H1 (cell line): ENCODE measurements around the gene LRRC10. TPM values are rescaled to one million over a fixed set of nuclear protein-coding genes. Genes with fewer than 3 reads are reported as not detected.

Source experiments
- CTCF ChIA-PET: fragments of 300-600 bp; sonication (Branson Sonifier 250); formaldehyde crosslinking; loops from one replicate; lab custom pipeline; 2021; ENCODE audit not compliant: partially characterized antibody; lab: Charles Lee
- POLR2A ChIA-PET: fragments of 300-600 bp; sonication (Branson Sonifier 250); formaldehyde crosslinking; loops from one replicate; lab custom pipeline; 2021; ENCODE audit warnings: inconsistent platforms; ENCODE audit not compliant: partially characterized antibody; lab: Charles Lee
- DNase-seq, 2 experiments: peaks; one replicate each; pipeline versions ENCODE4 v3.0.0 to v3.0.0-alpha.2; 2010 to 2022; ENCODE audit warnings: low spot score in 2 of 2, low read depth in 1 of 2, mixed read lengths in 1 of 2
- FAIRE-seq: peaks from 2 replicates; lab custom pipeline; 2011; peaks lifted over from hg19 to GRCh38; lab: Jason Lieb, UNC
- H2AFZ ChIP-seq: 2 replicates; pipeline ENCODE4 v1.8.1; 2012; ENCODE audit warnings: low read length, inconsistent platforms
- H2AK5ac ChIP-seq: 2 replicates; pipeline ENCODE4 v1.6.1; 2013; ENCODE audit warnings: low read depth, low read length
- H2BK120ac ChIP-seq: replicated peaks from 2 replicates; pipeline ENCODE3; 2013; ENCODE audit warnings: low read depth, low read length, inconsistent platforms
- H2BK12ac ChIP-seq: 2 replicates; pipeline ENCODE4 v1.6.1; 2013; ENCODE audit warnings: low read depth, low read length
- H2BK15ac ChIP-seq: 2 replicates; pipeline ENCODE4 v1.6.1; 2013; ENCODE audit warnings: low read length
- H2BK20ac ChIP-seq: 2 replicates; pipeline ENCODE4 v1.6.1; 2013; ENCODE audit warnings: low read length
- H2BK5ac ChIP-seq: 2 replicates; pipeline ENCODE4 v1.6.1; 2013; ENCODE audit warnings: low read depth, low read length
- H3K14ac ChIP-seq: 2 replicates; pipeline ENCODE4 v1.6.1; 2013; ENCODE audit warnings: inconsistent platforms; ENCODE audit not compliant: insufficient read length
- H3K18ac ChIP-seq: 2 replicates; pipeline ENCODE4 v1.6.1; 2013; ENCODE audit warnings: low read length; ENCODE audit errors: extremely low read depth
- H3K23ac ChIP-seq: 2 replicates; pipeline ENCODE4 v1.6.1; 2013; ENCODE audit warnings: inconsistent platforms; ENCODE audit not compliant: insufficient read length
- H3K23me2 ChIP-seq: 2 replicates; pipeline ENCODE4 v1.6.1; 2013; ENCODE audit warnings: low read depth, low read length
- H3K27ac ChIP-seq: 2 replicates; pipeline ENCODE4 v1.6.1; 2011; ENCODE audit warnings: low read depth, low read length, inconsistent platforms
- H3K27me3 ChIP-seq, 4 experiments: replicated peaks in 1 of 4; 1 replicate in 1 of 4; 2 replicates in 3 of 4; pipeline versions ENCODE4 v1.6.1 to v1.8.1; 2011 to 2013; ENCODE audit warnings: low read length in 3 of 4, mild to moderate bottlenecking in 3 of 4, inconsistent platforms in 2 of 4, mixed read lengths in 2 of 4, moderate library complexity in 1 of 4; ENCODE audit not compliant: control insufficient read depth in 3 of 4, insufficient read depth in 3 of 4; ENCODE audit errors: extremely low read depth in 1 of 4
- H3K36me3 ChIP-seq, 4 experiments: 2 replicates each; pipeline versions ENCODE4 v1.6.1 to v1.8.1; 2011 to 2013; ENCODE audit warnings: mild to moderate bottlenecking in 4 of 4, low read length in 3 of 4, moderate library complexity in 2 of 4, control low read depth in 1 of 4, inconsistent platforms in 1 of 4; ENCODE audit not compliant: insufficient read depth in 4 of 4, control insufficient read depth in 2 of 4
- H3K4ac ChIP-seq: replicated peaks from 2 replicates; pipeline ENCODE3; 2013; ENCODE audit warnings: low read length, low read depth, mixed read lengths, inconsistent platforms; ENCODE audit not compliant: insufficient read length
- H3K4me1 ChIP-seq, 4 experiments: replicated peaks in 1 of 4; 1 replicate in 1 of 4; 2 replicates in 3 of 4; pipeline versions ENCODE4 v1.6.1 to v1.8.1; 2011 to 2013; ENCODE audit warnings: low read length in 3 of 4, inconsistent platforms in 2 of 4, mixed read lengths in 1 of 4; ENCODE audit not compliant: insufficient read depth in 4 of 4, control insufficient read depth in 3 of 4
- H3K4me2 ChIP-seq, 2 experiments: 2 replicates each; pipeline versions ENCODE4 v1.6.1 to v1.8.1; 2011 to 2013; ENCODE audit warnings: low read depth in 2 of 2, low read length in 2 of 2, control low read depth in 1 of 2, inconsistent platforms in 1 of 2, mild to moderate bottlenecking in 1 of 2; ENCODE audit not compliant: insufficient read depth in 1 of 2
- H3K4me3 ChIP-seq, 4 experiments: fragments of 200-600, 300-600 bp in 1 of 4; sonication (generic), shearing (Covaris generic), sonication (Bioruptor Twin) in 1 of 4; 2 replicates each; pipeline versions ENCODE4 v1.5.1 to v1.8.1; 2011 to 2016; ENCODE audit warnings: low read length in 4 of 4, low read depth in 3 of 4, control low read depth in 2 of 4, inconsistent platforms in 2 of 4, mild to moderate bottlenecking in 2 of 4, mixed read lengths in 1 of 4, moderate library complexity in 1 of 4; ENCODE audit not compliant: insufficient read depth in 2 of 4; ENCODE audit errors: extremely low read depth in 1 of 4
- H3K56ac ChIP-seq: replicated peaks from 2 replicates; pipeline ENCODE3; 2013; ENCODE audit warnings: low read depth, mild to moderate bottlenecking, mixed read lengths, low read length, inconsistent platforms; ENCODE audit not compliant: insufficient read length
- H3K79me1 ChIP-seq: 2 replicates; pipeline ENCODE4 v1.6.1; 2013; ENCODE audit warnings: low read depth, low read length, control low read depth
- H3K79me2 ChIP-seq, 2 experiments: 2 replicates each; pipeline versions ENCODE4 v1.6.1 to v1.8.1; 2012 to 2013; ENCODE audit warnings: low read length in 2 of 2, mild to moderate bottlenecking in 2 of 2, inconsistent platforms in 1 of 2; ENCODE audit not compliant: insufficient read depth in 2 of 2, control insufficient read depth in 1 of 2
- H3K9ac ChIP-seq, 4 experiments: replicated peaks in 1 of 4; 1 replicate in 1 of 4; 2 replicates in 3 of 4; pipeline versions ENCODE4 v1.6.1 to v1.8.1; 2011 to 2013; ENCODE audit warnings: low read depth in 3 of 4, low read length in 3 of 4, control low read depth in 2 of 4, mild to moderate bottlenecking in 2 of 4, moderate library complexity in 2 of 4, inconsistent platforms in 1 of 4; ENCODE audit errors: extremely low read depth in 1 of 4
- H3K9me3 ChIP-seq, 2 experiments: 2 replicates each; pipeline versions ENCODE4 v1.6.1 to v1.8.1; 2012 to 2013; ENCODE audit warnings: mild to moderate bottlenecking in 2 of 2, moderate library complexity in 2 of 2, control low read depth in 1 of 2, inconsistent platforms in 1 of 2, low read depth in 1 of 2, low read length in 1 of 2, mixed read lengths in 1 of 2; ENCODE audit not compliant: insufficient read depth in 2 of 2
- H4K20me1 ChIP-seq, 2 experiments: replicated peaks in 1 of 2; 2 replicates each; pipeline versions ENCODE3 to v1.8.1; 2011 to 2013; ENCODE audit warnings: inconsistent platforms in 2 of 2, low read length in 2 of 2, mild to moderate bottlenecking in 1 of 2; ENCODE audit not compliant: insufficient read depth in 2 of 2, control insufficient read depth in 1 of 2
- H4K5ac ChIP-seq: 2 replicates; pipeline ENCODE4 v1.6.1; 2013; ENCODE audit warnings: low read length, low read depth, mixed read lengths, inconsistent platforms; ENCODE audit not compliant: insufficient read length
- H4K8ac ChIP-seq: 2 replicates; pipeline ENCODE4 v1.8.0; 2013; ENCODE audit warnings: mild to moderate bottlenecking, moderate library complexity, low read length, inconsistent platforms; ENCODE audit not compliant: insufficient read depth; ENCODE audit errors: extremely low read depth
- H4K91ac ChIP-seq: replicated peaks from 2 replicates; pipeline ENCODE3; 2013; ENCODE audit warnings: low read length, mixed read lengths, inconsistent platforms; ENCODE audit not compliant: insufficient read length
- BRCA1 ChIP-seq: IDR thresholded peaks from 2 replicates; pipeline ENCODE4 v1.6.1; 2012; ENCODE audit warnings: low read depth, low read length, improper control_type of control experiment
- CHD1 ChIP-seq: IDR thresholded peaks from 2 replicates; pipeline ENCODE4 v1.6.1; 2012; ENCODE audit warnings: low read depth, low read length, improper control_type of control experiment
- CHD2 ChIP-seq: IDR thresholded peaks from 2 replicates; pipeline ENCODE4 v1.6.1; 2012; ENCODE audit warnings: low read length, improper control_type of control experiment
- CREB1 ChIP-seq: IDR thresholded peaks from 2 replicates; pipeline ENCODE4 v1.6.1; 2012; ENCODE audit warnings: inconsistent platforms
- CTBP2 ChIP-seq: IDR thresholded peaks from 2 replicates; pipeline ENCODE4 v1.7.0; 2011; ENCODE audit warnings: borderline replicate concordance, mild to moderate bottlenecking, moderate library complexity, mixed read lengths, low read length; ENCODE audit not compliant: insufficient read depth, insufficient read length
- EP300 ChIP-seq, 2 experiments: IDR thresholded peaks; 1 replicate in 1 of 2; 2 replicates in 1 of 2; pipeline ENCODE4 v1.6.1; 2011 to 2012; ENCODE audit warnings: low read depth in 2 of 2, low read length in 2 of 2, mild to moderate bottlenecking in 2 of 2, borderline replicate concordance in 1 of 2, inconsistent platforms in 1 of 2, moderate library complexity in 1 of 2
- FOSL1 ChIP-seq: IDR thresholded peaks from 2 replicates; pipeline ENCODE4 v1.6.1; 2011; ENCODE audit warnings: mild to moderate bottlenecking, low read depth, low read length, moderate library complexity; ENCODE audit not compliant: insufficient read depth
- GTF2F1 ChIP-seq: IDR thresholded peaks from 2 replicates; pipeline ENCODE4 v1.6.1; 2012; ENCODE audit warnings: low read depth, low read length, improper control_type of control experiment, borderline replicate concordance
- HDAC2 ChIP-seq, 2 experiments: fragments of 300-600 bp in 1 of 2; sonication (generic) in 1 of 2; IDR thresholded peaks; 2 replicates each; pipeline ENCODE4 v1.6.1; 2011 to 2012; ENCODE audit warnings: low read depth in 2 of 2, low read length in 2 of 2, mild to moderate bottlenecking in 2 of 2, moderate library complexity in 2 of 2, borderline replicate concordance in 1 of 2, inconsistent platforms in 1 of 2
- PHF8 ChIP-seq: fragments of 200-600 bp; sonication (generic); conservative IDR thresholded peaks from 2 replicates; pipeline ENCODE4 v1.7.1; 2012; ENCODE audit warnings: low read depth, mild to moderate bottlenecking, inconsistent platforms, low read length, moderate library complexity
- POU5F1 ChIP-seq: IDR thresholded peaks from 2 replicates; pipeline ENCODE4 v1.6.1; 2011; ENCODE audit warnings: low read depth, mild to moderate bottlenecking, low read length, moderate library complexity
- SP4 ChIP-seq: IDR thresholded peaks from 2 replicates; pipeline ENCODE4 v1.6.1; 2012; ENCODE audit warnings: low read length, inconsistent platforms
- SRF ChIP-seq: IDR thresholded peaks from 2 replicates; pipeline ENCODE4 v1.6.1; 2011; ENCODE audit warnings: mild to moderate bottlenecking, low read depth, low read length, moderate library complexity
- SUZ12 ChIP-seq: fragments of 200-600 bp; sonication (generic); IDR thresholded peaks from 2 replicates; pipeline ENCODE4 v1.6.1; 2012; ENCODE audit warnings: mild to moderate bottlenecking, inconsistent platforms, low read length, moderate library complexity, mixed read lengths
- TBP ChIP-seq: IDR thresholded peaks from 2 replicates; pipeline ENCODE4 v1.6.1; 2011; ENCODE audit warnings: low read depth, low read length, improper control_type of control experiment
- TCF12 ChIP-seq: IDR thresholded peaks from 2 replicates; pipeline ENCODE4 v1.6.1; 2011; ENCODE audit warnings: low read depth, mild to moderate bottlenecking, low read length
- WGBS, 2 experiments: shearing (Covaris generic) in 1 of 2; methylation state at CpG; one replicate each; pipeline versions ENCODE4 v1.1.6 to v1.1.7; 2013 to 2015; ENCODE audit warnings: low lambda C conversion rate in 2 of 2, mixed read lengths in 2 of 2, inconsistent platforms in 1 of 2, low coverage in 1 of 2, missing lambda C conversion rate in 1 of 2; ENCODE audit not compliant: insufficient replicate concordance in 2 of 2, insufficient coverage in 1 of 2, insufficient read length in 1 of 2; ENCODE audit errors: extremely low coverage in 1 of 2, missing lambda C conversion rate in 1 of 2; 5-methylcytosine and 5-hydroxymethylcytosine counted together
- polyA plus RNA-seq, 7 experiments: library from polyadenylated mRNA; depleted of rRNA in 3 of 7; stranded (reverse) in 5 of 7; unstranded in 2 of 7; fragments of >200 nt in 5 of 7; fragments of 200-250 nt in 2 of 7; gene quantifications; 1 replicate in 5 of 7; 2 replicates in 1 of 7; 4 replicates in 1 of 7; pipeline versions ENCODE4 v1.2.1 to v1.2.3, GENCODE V29; 2011 to 2013; ENCODE audit warnings: missing spikeins in 2 of 7, mixed read lengths in 2 of 7
- total RNA-seq: library from RNA; stranded (reverse); fragmentation: NEBNext Ultra II Directional; extraction: Animal tissue kit (Norgen Biotek cat#: 25700); gene quantifications from 2 replicates; pipeline ENCODE4 v1.2.1, GENCODE V29; 2021

LRRC10 gene
- total and polyA plus RNA-seq, 2 of the 8 experiments (the other 6 are each of a cell fraction or from before 2014, with no cell fraction given) = not detected

DNA sequence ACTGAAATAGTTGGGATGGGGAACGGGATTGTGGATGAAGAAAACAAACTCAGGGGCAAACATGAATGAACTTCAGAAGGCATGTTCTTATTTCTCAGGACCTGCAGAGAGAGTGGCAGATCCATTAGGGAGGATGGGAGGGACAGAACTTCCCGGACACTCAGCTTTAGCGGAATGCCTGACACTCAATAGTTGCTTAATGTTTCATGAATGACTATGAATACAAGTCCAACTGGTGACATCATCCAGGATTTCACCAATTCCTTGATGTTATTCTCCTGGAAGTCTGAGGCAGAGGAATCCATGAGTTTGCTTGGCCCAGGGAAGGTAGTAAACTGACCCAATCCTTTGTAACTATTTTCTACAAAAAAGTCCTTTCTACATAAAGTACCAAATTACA is 37.8 kb upstream of the LRRC10 start:
- no peak overlapping the region for H3K14ac ChIP-seq
- no peaks in the 10 kb centered on the region for H3K27me3 ChIP-seq
- no peak overlapping the region for H3K27ac ChIP-seq
- no peaks in the 10 kb centered on the region for H3K9me3 ChIP-seq
- H3K79me1 ChIP-seq = no peaks in the 10 kb centered on the region
- H2AFZ ChIP-seq = no peak overlapping the region
- H3K4me1 ChIP-seq = no peaks in the 10 kb centered on the region
- no peak overlapping the region for H2BK120ac ChIP-seq
- no peak overlapping the region for H3K4ac ChIP-seq
- no peak overlapping the region for H2BK15ac ChIP-seq
- no peak overlapping the region for H2BK12ac ChIP-seq
- H3K4me3 ChIP-seq = no peak overlapping the region
- no peak overlapping the region for H3K23ac ChIP-seq
- no peak overlapping the region for H3K4me2 ChIP-seq
- no peaks in the 10 kb centered on the region for H3K79me2 ChIP-seq
- H3K9ac ChIP-seq = no peak overlapping the region
- H3K23me2 ChIP-seq = no peaks in the 10 kb centered on the region
- H4K8ac ChIP-seq = no peak overlapping the region
- H4K20me1 ChIP-seq = no peaks in the 10 kb centered on the region
- H4K5ac ChIP-seq = no peak overlapping the region
- POLR2A ChIA-PET = no interaction called here
- TF ChIP-seq HDAC2 (IDR thresholded peaks at IDR 0.05; ENCODE audit: borderline replicate concordance in 1 of 2, low read depth in 2 of 2, low read length in 2 of 2) (no peak), CREB1 (no peak), BRCA1 (no peak), PHF8 (no peak), CHD1 (no peak), POU5F1 (no peak), SP4 (no peak), EP300 (IDR thresholded peaks at IDR 0.05; ENCODE audit: borderline replicate concordance in 1 of 2, low read depth in 2 of 2, low read length in 2 of 2) (no peak), GTF2F1 (no peak), FOSL1 (no peak), CTBP2 (no peak), SUZ12 (no peak), TBP (no peak), TCF12 (no peak), CHD2 (no peak), SRF (no peak)
- DNase-seq (no peak), FAIRE-seq (no peak)
- no peak overlapping the region for H2BK20ac ChIP-seq
- no peak overlapping the region for H3K18ac ChIP-seq
- WGBS, 2 experiments = 94% methylated on average over 3 of the region's 3 CpGs; no CpG with 5 or more reads in 1 of the 2 experiments
- H3K56ac ChIP-seq = no peak overlapping the region
- H2AK5ac ChIP-seq = no peak overlapping the region
- no peaks in the 10 kb centered on the region for H3K36me3 ChIP-seq
- H2BK5ac ChIP-seq = no peak overlapping the region
- H4K91ac ChIP-seq = no peak overlapping the region
- CTCF ChIA-PET = interaction anchor here (1.3 kb wide), 1 partner anchor 8 kb away, joined by 9 read pairs; no protein-coding TSS in a partner anchor
